Osteoblast (primary cell): Measurements from ENCODE around the gene REV1. TPM values are rescaled to one million over a fixed set of nuclear protein-coding genes. Genes with fewer than 3 reads are reported as not detected.

ENCODE experiments used
- DNase-seq: peaks from one replicate; pipeline ENCODE4 v3.0.0; 2011; ENCODE audit warnings: low spot score, mixed read lengths; ENCODE audit not compliant: insufficient read length; ENCODE audit errors: missing footprints
- H2AFZ ChIP-seq: 2 replicates; pipeline ENCODE4 v1.6.0; 2011; ENCODE audit warnings: mild to moderate bottlenecking, low read length
- H3K27ac ChIP-seq: 2 replicates; pipeline ENCODE4 v1.5.1; 2011; ENCODE audit warnings: mild to moderate bottlenecking, low read depth, low read length, moderate library complexity
- H3K27me3 ChIP-seq: 2 replicates; pipeline ENCODE4 v1.6.0; 2012; ENCODE audit warnings: mild to moderate bottlenecking, control low read depth, inconsistent platforms, low read length, moderate library complexity; ENCODE audit not compliant: insufficient read depth
- H3K36me3 ChIP-seq: 2 replicates; pipeline ENCODE4 v1.5.1; 2011; ENCODE audit warnings: mild to moderate bottlenecking, low read length, control low read depth, moderate library complexity; ENCODE audit not compliant: insufficient read depth
- H3K4me1 ChIP-seq: 2 replicates; pipeline ENCODE4 v1.5.1; 2011; ENCODE audit warnings: mild to moderate bottlenecking, low read length, control low read depth, moderate library complexity; ENCODE audit not compliant: insufficient read depth
- H3K4me2 ChIP-seq: 2 replicates; pipeline ENCODE4 v1.6.0; 2011; ENCODE audit warnings: mild to moderate bottlenecking, low read length; ENCODE audit not compliant: insufficient read depth
- H3K4me3 ChIP-seq: fragments of 200-600 bp; sonication (generic); 3 replicates; pipeline ENCODE4 v1.5.1; 2012; ENCODE audit warnings: mild to moderate bottlenecking, low read length, inconsistent platforms; ENCODE audit not compliant: insufficient read depth
- H3K79me2 ChIP-seq: 2 replicates; pipeline ENCODE4 v1.6.0; 2012; ENCODE audit warnings: mild to moderate bottlenecking, low read length, control low read depth, inconsistent platforms; ENCODE audit not compliant: insufficient read depth
- H3K9me3 ChIP-seq: 2 replicates; pipeline ENCODE4 v1.5.1; 2011; ENCODE audit warnings: low read depth, low read length, control low read depth
- H4K20me1 ChIP-seq: 2 replicates; pipeline ENCODE4 v1.6.0; 2012; ENCODE audit warnings: mild to moderate bottlenecking, low read length, control low read depth; ENCODE audit not compliant: insufficient read depth
- total RNA-seq: library from RNA; depleted of rRNA; stranded (reverse); fragments of >200 nt; gene quantifications from 2 replicates; pipeline ENCODE4 v1.2.3, GENCODE V29; 2012
- TF ChIP-seq, protein P1 (sequence below): IDR thresholded peaks from 2 replicates; pipeline ENCODE4 v1.5.1; 2011; ENCODE audit warnings: mild to moderate bottlenecking, low read depth, low read length, moderate library complexity; ENCODE audit errors: extremely low read depth

Gene REV1
- total RNA-seq, 1 donor, result 37.3 TPM

GRCh38 chr2:99458529-99458928 lies 31.3 kb downstream of the REV1 start:
- H3K4me1 ChIP-seq, result no peaks in the 10 kb centered on the region
- no peaks in the 10 kb centered on the region for H3K27me3 ChIP-seq
- no peak for DNase-seq
- no peak overlapping the region for H3K4me3 ChIP-seq
- TF ChIP-seq, protein P1, sequence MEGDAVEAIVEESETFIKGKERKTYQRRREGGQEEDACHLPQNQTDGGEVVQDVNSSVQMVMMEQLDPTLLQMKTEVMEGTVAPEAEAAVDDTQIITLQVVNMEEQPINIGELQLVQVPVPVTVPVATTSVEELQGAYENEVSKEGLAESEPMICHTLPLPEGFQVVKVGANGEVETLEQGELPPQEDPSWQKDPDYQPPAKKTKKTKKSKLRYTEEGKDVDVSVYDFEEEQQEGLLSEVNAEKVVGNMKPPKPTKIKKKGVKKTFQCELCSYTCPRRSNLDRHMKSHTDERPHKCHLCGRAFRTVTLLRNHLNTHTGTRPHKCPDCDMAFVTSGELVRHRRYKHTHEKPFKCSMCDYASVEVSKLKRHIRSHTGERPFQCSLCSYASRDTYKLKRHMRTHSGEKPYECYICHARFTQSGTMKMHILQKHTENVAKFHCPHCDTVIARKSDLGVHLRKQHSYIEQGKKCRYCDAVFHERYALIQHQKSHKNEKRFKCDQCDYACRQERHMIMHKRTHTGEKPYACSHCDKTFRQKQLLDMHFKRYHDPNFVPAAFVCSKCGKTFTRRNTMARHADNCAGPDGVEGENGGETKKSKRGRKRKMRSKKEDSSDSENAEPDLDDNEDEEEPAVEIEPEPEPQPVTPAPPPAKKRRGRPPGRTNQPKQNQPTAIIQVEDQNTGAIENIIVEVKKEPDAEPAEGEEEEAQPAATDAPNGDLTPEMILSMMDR, result no peak
- no peaks in the 10 kb centered on the region for H4K20me1 ChIP-seq
- H3K4me2 ChIP-seq, result no peak overlapping the region
- H3K27ac ChIP-seq, result no peak overlapping the region
- H3K79me2 ChIP-seq, result peaks cover 41% of the 10 kb centered on the region
- H3K36me3 ChIP-seq, result peaks cover 44% of the 10 kb centered on the region
- H2AFZ ChIP-seq, result no peak overlapping the region
- no peaks in the 10 kb centered on the region for H3K9me3 ChIP-seq

GRCh38 chr2:99451686-99452085 lies 38.1 kb downstream of the REV1 start:
- TF ChIP-seq, protein P1, result no peak
- H2AFZ ChIP-seq, result no peak overlapping the region
- no peak overlapping the region for H3K4me3 ChIP-seq
- no peak overlapping the region for H3K4me2 ChIP-seq
- H3K27ac ChIP-seq, result no peak overlapping the region
- no peaks in the 10 kb centered on the region for H4K20me1 ChIP-seq
- no peaks in the 10 kb centered on the region for H3K27me3 ChIP-seq
- H3K36me3 ChIP-seq, result peaks cover 33% of the 10 kb centered on the region
- DNase-seq, result no peak
- peaks cover 42% of the 10 kb centered on the region for H3K79me2 ChIP-seq
- H3K4me1 ChIP-seq, result peaks cover 4% of the 10 kb centered on the region
- H3K9me3 ChIP-seq, result no peaks in the 10 kb centered on the region

GRCh38 chr2:99451280-99451679 lies 38.5 kb downstream of the REV1 start:
- Histone ChIP-seq H3K36me3 (peaks cover 29% of the 10 kb centered on the region), H3K4me2 (no peak overlapping the region), H3K4me3 (no peak overlapping the region), H3K27ac (no peak overlapping the region), H3K4me1 (peaks cover 4% of the 10 kb centered on the region), H4K20me1 (no peaks in the 10 kb centered on the region), H3K9me3 (no peaks in the 10 kb centered on the region), H3K27me3 (no peaks in the 10 kb centered on the region), H2AFZ (no peak overlapping the region), H3K79me2 (peaks cover 41% of the 10 kb centered on the region)
- DNase-seq, result no peak
- TF ChIP-seq, protein P1, result no peak

GRCh38 chr2:99450199-99450598 lies 39.6 kb downstream of the REV1 start:
- peaks cover 22% of the 10 kb centered on the region for H3K36me3 ChIP-seq
- TF ChIP-seq, protein P1, result no peak
- H3K27me3 ChIP-seq, result no peaks in the 10 kb centered on the region
- peaks cover 40% of the 10 kb centered on the region for H3K79me2 ChIP-seq
- no peak for DNase-seq
- H3K27ac ChIP-seq, result no peak overlapping the region
- H2AFZ ChIP-seq, result no peak overlapping the region
- no peaks in the 10 kb centered on the region for H4K20me1 ChIP-seq
- no peak overlapping the region for H3K4me2 ChIP-seq
- H3K4me1 ChIP-seq, result peaks cover 4% of the 10 kb centered on the region
- no peaks in the 10 kb centered on the region for H3K9me3 ChIP-seq
- H3K4me3 ChIP-seq, result no peak overlapping the region
